D721Med (cell line): ENCODE data around the gene ARHGEF1.

Experiments used
- DNase-seq: peaks from one replicate; pipeline ENCODE4 v3.0.0; 2011; ENCODE audit warnings: low spot score; ENCODE audit not compliant: insufficient read length
- FAIRE-seq: peaks from 2 replicates; lab custom pipeline; 2011; peaks lifted over from hg19 to GRCh38; lab: Jason Lieb, UNC
- CTCF ChIP-seq: IDR thresholded peaks from 2 replicates; pipeline ENCODE4 v1.5.1; 2012; ENCODE audit warnings: mild to moderate bottlenecking, control low read depth; ENCODE audit not compliant: insufficient read depth; ENCODE audit errors: missing control alignments

Gene ARHGEF1

GRCh38 chr19:41922585-41922984 lies 39.6 kb downstream of the ARHGEF1 start:
- no peak for TF ChIP-seq CTCF
- FAIRE-seq (no peak), DNase-seq (no peak)

- FAIRE-seq (no peak), DNase-seq (no peak)
- no peak for TF ChIP-seq CTCF
Observed at GRCh38 chr19:41923045-41923788, 40.2 kb downstream of the ARHGEF1 start.

- TF ChIP-seq CTCF, result no peak
- FAIRE-seq (no peak), DNase-seq (no peak)
Observed at GRCh38 chr19:41924151-41925145, 41.5 kb downstream of the ARHGEF1 start.

DNA sequence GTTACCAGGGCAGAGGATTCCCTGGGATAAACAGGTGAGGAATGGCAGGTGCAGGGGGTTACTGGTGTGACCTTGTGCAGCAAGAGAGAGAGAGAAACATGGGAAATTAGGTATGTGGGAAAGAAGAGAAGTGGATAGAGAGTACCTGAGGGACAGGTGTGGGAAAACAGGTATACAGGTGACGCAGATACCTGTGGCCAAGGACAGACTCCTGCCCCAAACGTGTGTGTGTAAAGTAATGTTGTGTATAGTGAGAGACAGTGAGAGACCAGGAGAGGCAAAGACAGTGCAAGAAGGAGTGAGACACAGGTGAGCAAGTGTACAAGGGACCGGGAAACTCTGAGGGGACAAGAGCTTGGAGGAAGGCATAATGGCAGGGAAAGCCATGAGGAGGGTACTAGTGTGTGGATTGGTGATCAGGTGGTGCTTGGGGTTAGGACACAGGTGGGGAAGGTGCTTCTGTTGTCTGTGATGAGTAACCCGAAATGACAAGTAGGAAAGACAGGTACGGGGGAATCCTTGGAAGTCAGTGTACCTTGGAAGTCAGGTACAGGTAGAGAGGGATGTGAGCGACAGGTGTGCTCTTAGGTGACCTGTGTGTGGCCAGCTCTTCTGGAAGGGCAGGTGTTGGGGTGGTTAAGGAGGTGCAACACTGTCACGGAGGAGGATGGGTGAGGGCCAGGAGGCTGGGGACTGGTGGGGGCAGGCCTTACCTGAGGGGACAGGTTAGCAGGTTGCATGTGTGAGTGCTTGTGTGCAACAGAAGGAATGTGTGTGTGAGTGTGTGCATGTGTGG lies 42.4 kb downstream of the ARHGEF1 start:
- DNase-seq (no peak), FAIRE-seq (no peak)
- TF ChIP-seq CTCF, result no peak

- no peak for FAIRE-seq
- no peak for TF ChIP-seq CTCF
- DNase-seq, result no peak
Observed at GRCh38 chr19:41926028-41926762, 43.2 kb downstream of the ARHGEF1 start.

- FAIRE-seq, result no peak
- no peak for DNase-seq
- no peak for TF ChIP-seq CTCF
Observed at GRCh38 chr19:41926763-41927496, 43.9 kb downstream of the ARHGEF1 start.
